Measurements from ENCODE around the gene CRYBG2. TPM values are rescaled to one million over a fixed set of nuclear protein-coding genes. Genes with fewer than 3 reads are reported as not detected.
"Not testable (repeated sequence)": the region's sequence is repeated elsewhere in the genome, so short reads cannot be mapped to it uniquely, and the experiment has no call there.

The CRYBG2 gene
- total RNA-seq, 1 donor from 2014 or later: 18.6 TPM

DNA sequence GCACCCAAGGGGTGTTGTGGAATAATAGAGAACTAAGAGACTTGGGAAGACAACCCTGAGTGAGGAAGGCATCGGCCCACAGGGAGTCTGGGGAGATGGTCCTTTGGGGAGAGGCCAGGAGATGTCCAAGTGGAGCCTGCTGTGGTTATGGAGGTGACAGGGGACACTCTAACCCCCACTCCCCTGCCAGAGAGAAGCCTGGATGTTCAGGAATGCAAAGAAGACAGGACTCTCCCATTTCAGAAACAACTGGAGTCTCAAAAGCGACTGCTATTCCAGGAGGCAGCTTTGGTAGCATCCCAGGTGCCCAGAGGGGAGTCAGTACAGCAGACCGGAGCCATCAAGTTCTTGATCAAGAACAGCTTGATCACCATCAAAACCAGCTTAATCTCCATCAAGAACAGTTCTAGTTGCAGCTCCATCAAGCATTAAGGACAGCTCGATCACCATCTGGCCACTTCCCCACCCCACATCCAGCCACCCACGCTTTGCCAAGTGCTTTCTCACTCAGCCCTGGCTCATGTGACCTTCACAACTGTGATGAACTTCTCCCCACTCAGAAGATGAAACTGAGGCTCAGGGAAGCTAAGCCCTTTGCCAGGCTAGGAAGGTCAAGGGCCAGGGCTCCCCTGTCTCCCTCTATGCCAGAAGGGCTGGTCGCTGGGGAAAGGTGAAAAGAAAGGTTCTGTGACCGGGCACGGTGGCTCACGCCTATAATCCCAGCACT lies 35.4 kb downstream of the CRYBG2 start:
- H3K36me3 ChIP-seq (ENCODE audit: control insufficient read depth, insufficient read depth, low read length): no peaks in the 10 kb centered on the region
- no peak for DNase-seq (ENCODE audit: low read depth)
- TF ChIP-seq, protein P1, sequence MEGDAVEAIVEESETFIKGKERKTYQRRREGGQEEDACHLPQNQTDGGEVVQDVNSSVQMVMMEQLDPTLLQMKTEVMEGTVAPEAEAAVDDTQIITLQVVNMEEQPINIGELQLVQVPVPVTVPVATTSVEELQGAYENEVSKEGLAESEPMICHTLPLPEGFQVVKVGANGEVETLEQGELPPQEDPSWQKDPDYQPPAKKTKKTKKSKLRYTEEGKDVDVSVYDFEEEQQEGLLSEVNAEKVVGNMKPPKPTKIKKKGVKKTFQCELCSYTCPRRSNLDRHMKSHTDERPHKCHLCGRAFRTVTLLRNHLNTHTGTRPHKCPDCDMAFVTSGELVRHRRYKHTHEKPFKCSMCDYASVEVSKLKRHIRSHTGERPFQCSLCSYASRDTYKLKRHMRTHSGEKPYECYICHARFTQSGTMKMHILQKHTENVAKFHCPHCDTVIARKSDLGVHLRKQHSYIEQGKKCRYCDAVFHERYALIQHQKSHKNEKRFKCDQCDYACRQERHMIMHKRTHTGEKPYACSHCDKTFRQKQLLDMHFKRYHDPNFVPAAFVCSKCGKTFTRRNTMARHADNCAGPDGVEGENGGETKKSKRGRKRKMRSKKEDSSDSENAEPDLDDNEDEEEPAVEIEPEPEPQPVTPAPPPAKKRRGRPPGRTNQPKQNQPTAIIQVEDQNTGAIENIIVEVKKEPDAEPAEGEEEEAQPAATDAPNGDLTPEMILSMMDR (IDR thresholded peaks at IDR 0.05; ENCODE audit: insufficient read depth, low read length, poor library complexity, severe bottlenecking): no peak
- H3K4me3 ChIP-seq (ENCODE audit: low read depth, low read length): no peak overlapping the region
- no peaks in the 10 kb centered on the region for H3K27me3 ChIP-seq (ENCODE audit: control insufficient read depth, insufficient read depth, low read length)

DNA sequence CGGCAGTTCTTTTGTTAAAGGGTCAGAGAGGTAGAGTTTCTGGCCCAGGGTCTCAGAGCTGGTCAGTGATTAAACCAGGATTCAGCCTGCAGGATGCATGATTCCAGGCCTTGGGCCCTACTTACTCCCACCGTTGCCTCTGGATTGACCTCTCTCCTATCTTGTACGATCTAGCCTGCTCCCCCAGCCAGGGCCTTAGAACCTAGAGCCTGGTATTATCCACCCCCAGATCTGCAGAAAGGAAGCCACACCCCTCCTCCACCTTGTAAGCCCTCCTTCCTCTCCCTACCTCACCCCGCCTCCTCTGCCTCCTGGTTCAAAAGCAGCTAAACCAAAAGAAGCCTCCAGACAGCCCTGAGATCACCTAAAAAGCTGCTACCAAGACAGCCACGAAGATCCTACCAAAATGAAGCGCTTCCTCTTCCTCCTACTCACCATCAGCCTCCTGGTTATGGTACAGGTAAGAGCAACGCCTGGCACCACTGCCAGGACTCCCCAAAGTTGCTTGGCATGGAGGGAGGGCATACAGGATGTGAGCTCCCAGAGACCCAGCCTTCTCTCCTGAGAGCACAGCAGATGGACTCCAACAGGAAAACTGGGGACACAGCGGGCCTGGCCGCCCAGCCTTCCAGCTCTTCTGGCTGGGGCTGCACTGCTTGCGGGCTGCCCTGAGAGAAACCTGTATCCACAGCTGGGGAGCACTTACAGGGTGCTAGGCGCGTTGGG lies 36.2 kb downstream of the CRYBG2 start, which contains the start of gene CD52:
TSS of gene CD52 (plus strand) at position 347 of the 726 bp plus-strand sequence. CDS start at position 407, 60 bp downstream.
- H3K36me3 ChIP-seq (ENCODE audit: control insufficient read depth, insufficient read depth, low read length): no peaks in the 10 kb centered on the region
- TF ChIP-seq, protein P1 (IDR thresholded peaks at IDR 0.05; ENCODE audit: insufficient read depth, low read length, poor library complexity, severe bottlenecking): no peak
- no peak within 1 kb of the TSS for H3K4me3 ChIP-seq (ENCODE audit: low read depth, low read length)
- H3K27me3 ChIP-seq (ENCODE audit: control insufficient read depth, insufficient read depth, low read length): no peaks in the 10 kb centered on the region
- DNase-seq (ENCODE audit: low read depth): no peak

DNA sequence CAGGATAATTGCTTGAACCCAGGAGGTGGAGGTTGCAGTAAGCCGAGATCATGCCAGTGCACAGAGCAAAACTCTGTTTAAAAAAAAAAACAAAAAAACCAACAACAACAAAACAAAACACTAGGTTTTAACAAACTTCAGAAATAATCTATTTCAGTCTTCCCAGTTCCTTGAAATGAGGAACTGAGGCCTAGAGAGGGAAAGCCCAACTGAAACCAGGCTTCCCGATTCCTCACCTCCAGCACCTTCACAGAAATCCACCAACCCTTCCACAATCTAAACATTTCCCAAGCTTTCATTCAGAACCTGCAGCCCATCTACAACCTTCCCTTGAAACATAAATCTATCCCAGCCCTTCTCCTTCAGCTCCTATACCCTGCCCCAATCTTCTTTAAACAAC lies 36.8 kb downstream of the CRYBG2 start:
- Histone ChIP-seq H3K4me3 (ENCODE audit: low read depth, low read length) (no peak overlapping the region), H3K36me3 (ENCODE audit: control insufficient read depth, insufficient read depth, low read length) (no peaks in the 10 kb centered on the region), H3K27me3 (ENCODE audit: control insufficient read depth, insufficient read depth, low read length) (no peaks in the 10 kb centered on the region)
- no peak for DNase-seq (ENCODE audit: low read depth)
- TF ChIP-seq, protein P1 (IDR thresholded peaks at IDR 0.05; ENCODE audit: insufficient read depth, low read length, poor library complexity, severe bottlenecking): no peak

DNA sequence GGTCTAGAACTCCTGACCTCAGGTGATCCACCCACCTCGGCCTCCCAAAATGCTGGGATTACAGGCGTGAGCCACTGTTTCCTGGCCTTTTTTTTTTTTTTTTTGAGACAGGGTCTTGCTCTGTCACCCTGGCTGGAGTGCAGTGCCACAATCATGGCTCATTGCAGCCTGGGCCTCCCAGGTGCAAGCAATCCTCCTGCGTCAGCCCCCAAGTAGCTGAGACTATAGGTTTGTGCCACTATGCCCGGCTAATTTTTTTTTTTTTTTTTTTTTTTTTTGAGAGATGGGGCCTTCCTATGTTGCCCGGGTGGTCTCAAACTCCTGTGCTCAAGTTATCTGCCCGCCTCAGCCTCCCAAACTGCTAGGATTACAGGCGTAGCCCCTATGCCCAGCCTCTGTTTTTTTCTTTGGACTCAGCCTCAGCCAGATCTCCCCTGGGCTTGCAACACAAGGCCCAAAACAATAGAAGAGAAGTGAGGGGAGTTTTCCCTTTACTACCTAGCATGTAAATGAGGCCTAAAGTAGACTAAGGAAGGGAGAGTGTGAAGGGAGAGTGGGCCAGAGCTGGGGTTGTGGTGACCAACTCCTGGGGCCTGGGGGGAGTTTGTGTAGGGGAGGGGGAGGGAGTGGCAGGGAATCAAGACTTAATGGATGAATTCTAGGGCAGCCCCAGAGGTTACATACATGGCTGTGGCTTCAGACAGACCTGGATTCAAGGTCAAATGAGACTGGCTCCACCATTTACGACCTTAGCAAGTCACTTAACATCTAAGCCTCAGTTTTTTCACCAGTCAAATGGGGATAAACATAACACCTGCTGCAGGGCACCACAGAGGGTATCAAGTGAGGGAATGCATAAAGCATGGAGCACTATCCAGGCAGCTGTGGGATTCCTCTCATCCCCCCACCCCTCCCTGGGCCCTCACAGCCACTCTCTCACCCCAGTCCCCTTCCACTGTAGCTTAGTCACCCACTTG lies 37.8 kb downstream of the CRYBG2 start:
- DNase-seq (ENCODE audit: low read depth): no peak
- H3K27me3 ChIP-seq (ENCODE audit: control insufficient read depth, insufficient read depth, low read length): no peaks in the 10 kb centered on the region
- TF ChIP-seq, protein P1 (IDR thresholded peaks at IDR 0.05; ENCODE audit: insufficient read depth, low read length, poor library complexity, severe bottlenecking): no peak
- no peaks in the 10 kb centered on the region for H3K36me3 ChIP-seq (ENCODE audit: control insufficient read depth, insufficient read depth, low read length)
- no peak overlapping the region for H3K4me3 ChIP-seq (ENCODE audit: low read depth, low read length)

DNA sequence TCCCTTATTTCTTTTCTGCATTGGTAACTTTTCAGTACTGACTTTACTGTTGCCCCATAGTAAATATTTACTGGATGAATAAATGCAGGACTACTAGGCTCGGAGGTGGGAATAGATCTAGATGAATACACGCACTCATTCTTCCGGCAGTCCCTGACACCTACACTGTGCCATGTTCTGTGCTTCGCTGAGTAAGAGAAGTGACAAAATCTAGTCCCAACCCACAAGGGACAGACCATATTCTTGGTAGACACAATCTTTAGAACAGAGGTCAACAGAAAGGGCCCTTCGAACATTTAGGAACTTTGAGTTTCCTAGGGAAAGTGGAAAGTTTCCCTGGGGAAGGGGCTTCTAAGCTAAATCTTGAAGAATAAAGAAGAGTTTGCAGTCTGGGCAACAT lies 39.4 kb downstream of the CRYBG2 start:
- no peak overlapping the region for H3K4me3 ChIP-seq (ENCODE audit: low read depth, low read length)

DNA sequence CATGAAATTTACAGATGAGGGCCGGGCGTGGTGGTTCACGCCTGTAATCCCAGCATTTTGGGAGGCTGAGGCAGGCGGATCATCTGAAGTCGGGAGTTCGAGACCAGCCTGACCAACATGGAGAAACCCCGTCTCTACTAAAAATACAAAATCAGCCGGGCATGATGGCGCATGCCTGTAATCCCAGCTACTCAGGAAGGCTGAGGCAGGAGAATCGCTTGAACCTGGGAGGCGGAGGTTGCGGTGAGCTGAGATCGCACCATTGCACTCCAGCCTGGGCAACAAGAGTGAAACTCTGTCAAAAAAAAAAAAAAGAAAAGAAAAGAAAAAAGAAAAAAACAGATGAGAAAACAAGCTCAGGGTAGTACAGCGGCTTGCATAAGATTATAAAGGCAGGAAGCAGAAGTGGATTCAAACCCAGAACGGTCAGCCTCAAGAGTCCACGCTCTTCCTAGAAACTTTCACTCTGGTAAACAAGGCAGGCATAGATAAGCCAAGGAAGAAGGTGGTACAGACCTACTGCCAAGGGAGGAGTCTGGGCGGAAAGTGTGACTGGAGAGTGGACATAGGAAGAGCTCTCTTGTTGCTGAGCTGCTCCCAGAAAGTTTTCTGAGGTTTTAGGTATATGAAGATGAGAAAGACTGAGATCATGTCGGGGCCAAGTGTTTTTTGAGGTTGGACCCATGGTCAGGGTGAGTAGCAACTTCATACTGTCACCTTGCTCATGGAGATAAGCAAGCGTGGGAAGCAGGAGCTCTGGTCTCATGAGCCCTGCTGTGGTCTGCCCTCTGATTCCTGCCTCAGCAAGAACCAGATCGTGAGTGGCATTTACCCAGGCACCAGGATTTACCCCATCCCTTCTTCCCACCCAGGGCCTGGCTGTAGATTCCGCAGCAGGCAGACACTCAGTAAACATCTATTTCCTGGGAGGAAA lies 45.7 kb downstream of the CRYBG2 start:
- not testable (repeated sequence) for DNase-seq (ENCODE audit: low read depth); H3K27me3 ChIP-seq (ENCODE audit: control insufficient read depth, insufficient read depth, low read length); H3K4me3 ChIP-seq (ENCODE audit: low read depth, low read length); H3K36me3 ChIP-seq (ENCODE audit: control insufficient read depth, insufficient read depth, low read length)

More for the DNA sequence above, 39.4 kb downstream of the CRYBG2 start:
- H3K36me3 ChIP-seq (ENCODE audit: control insufficient read depth, insufficient read depth, low read length): no peaks in the 10 kb centered on the region
- TF ChIP-seq, protein P1 (IDR thresholded peaks at IDR 0.05; ENCODE audit: insufficient read depth, low read length, poor library complexity, severe bottlenecking): no peak
- no peak for DNase-seq (ENCODE audit: low read depth)
- no peaks in the 10 kb centered on the region for H3K27me3 ChIP-seq (ENCODE audit: control insufficient read depth, insufficient read depth, low read length)

Measured in kidney epithelial cell (primary cell).